Ishikawa (cell line): ENCODE measurements around the gene CCNJL.

ENCODE experiments used
- MAX ChIP-seq: IDR thresholded peaks from 2 replicates; pipeline ENCODE4 v1.6.1; 2012
- REST ChIP-seq: IDR thresholded peaks from 2 replicates; pipeline ENCODE4 v1.6.1; 2012; ENCODE audit warnings: low read depth, mild to moderate bottlenecking
- YY1 ChIP-seq: IDR thresholded peaks from 2 replicates; pipeline ENCODE4 v1.6.1; 2012; ENCODE audit warnings: low read depth

- TF ChIP-seq MAX: no peak
- no peak for TF ChIP-seq REST
- no peak for TF ChIP-seq YY1
Observed at GRCh38 chr5:160209917-160210316, 102.4 kb downstream of the CCNJL start.
